HG03378 (cell line): Measurements from ENCODE around the gene PFKFB1.
"Not testable (repeated sequence)": the region's sequence is repeated elsewhere in the genome, so short reads cannot be mapped to it uniquely, and the experiment has no call there.

Experiments used
- ATAC-seq: cut with Tn5 transposase; IDR thresholded peaks from one replicate; pipeline ENCODE4 v1.9.1; 2021; ENCODE audit warnings: mild to moderate bottlenecking, moderate library complexity; ENCODE audit not compliant: unreplicated experiment

Gene PFKFB1

GRCh38 chrX:54994668-54995351 is 822 bp upstream of the PFKFB1 start:
- ATAC-seq: no peak

GRCh38 chrX:54992911-54993622 is 921 bp downstream of the PFKFB1 start:
- ATAC-seq: no peak

DNA sequence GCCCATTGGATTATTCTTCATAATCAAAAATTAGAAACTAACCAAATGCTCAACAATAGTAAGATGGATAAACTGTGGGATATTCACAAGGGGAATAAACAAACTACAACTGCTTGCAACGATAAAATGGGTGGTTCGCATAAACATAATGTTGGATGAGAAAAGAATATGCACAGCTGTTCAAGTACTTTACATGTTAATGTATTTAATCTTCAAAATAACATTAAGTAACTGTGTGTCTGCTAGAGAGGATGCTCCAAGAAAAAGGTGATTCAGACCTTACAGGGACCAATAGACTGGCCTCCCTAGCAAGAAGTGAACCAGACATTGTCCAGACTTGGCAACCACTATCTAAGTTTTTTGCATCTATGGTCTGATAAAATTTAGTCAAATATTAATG is 2.3 kb downstream of the PFKFB1 start:
- ATAC-seq: no peak

DNA sequence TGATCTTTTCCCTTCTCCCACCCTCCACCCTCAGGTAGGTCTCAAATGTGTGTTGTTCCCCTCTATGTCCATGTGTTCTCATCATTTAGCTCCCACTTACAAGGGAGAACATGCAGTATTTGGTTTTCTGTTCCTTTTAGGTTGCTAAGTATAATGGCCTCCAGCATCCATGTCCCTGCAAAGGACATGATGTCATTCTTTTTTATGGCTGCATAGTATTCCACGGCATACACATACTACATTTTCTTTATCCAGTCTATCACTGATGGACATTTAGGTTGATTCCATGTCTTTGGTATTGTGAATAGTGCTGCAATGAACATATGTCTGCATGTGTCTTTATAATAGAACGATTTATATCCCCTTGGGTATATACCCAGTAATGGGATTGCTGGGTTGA is 10.7 kb downstream of the PFKFB1 start:
- not testable (repeated sequence) for ATAC-seq

GRCh38 chrX:54980334-54980733 is 13.7 kb downstream of the PFKFB1 start:
- ATAC-seq: no peak

- ATAC-seq: no peak
Observed at GRCh38 chrX:54979432-54979831, 14.6 kb downstream of the PFKFB1 start.

GRCh38 chrX:54978448-54978847 is 15.5 kb downstream of the PFKFB1 start:
- ATAC-seq: no peak

- ATAC-seq: no peak
Observed at GRCh38 chrX:54977387-54977786, 16.6 kb downstream of the PFKFB1 start.

GRCh38 chrX:54964766-54965497 is 29.1 kb downstream of the PFKFB1 start:
- ATAC-seq: no peak

DNA sequence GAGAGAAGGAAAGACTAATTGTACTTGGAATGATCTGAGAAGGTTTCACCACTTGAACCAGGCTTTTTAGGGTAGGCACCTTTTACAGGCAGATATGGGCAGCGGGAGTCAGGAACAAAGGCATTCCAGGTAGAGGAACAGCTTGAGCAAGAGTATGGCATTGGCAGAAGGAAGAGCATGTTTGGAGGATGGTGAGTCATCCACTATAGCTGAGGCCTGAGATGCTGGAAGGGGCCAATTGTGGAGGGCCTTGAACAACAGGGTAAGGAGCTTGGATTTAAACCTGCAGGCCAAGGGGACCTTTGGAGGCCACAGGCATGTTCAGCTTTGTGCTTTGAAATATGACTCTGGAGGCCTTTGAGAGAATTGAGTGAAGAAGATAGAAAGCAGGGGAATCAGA is 32.2 kb downstream of the PFKFB1 start:
- no peak for ATAC-seq

GRCh38 chrX:54950730-54951375 is 43.1 kb downstream of the PFKFB1 start:
- no peak for ATAC-seq

DNA sequence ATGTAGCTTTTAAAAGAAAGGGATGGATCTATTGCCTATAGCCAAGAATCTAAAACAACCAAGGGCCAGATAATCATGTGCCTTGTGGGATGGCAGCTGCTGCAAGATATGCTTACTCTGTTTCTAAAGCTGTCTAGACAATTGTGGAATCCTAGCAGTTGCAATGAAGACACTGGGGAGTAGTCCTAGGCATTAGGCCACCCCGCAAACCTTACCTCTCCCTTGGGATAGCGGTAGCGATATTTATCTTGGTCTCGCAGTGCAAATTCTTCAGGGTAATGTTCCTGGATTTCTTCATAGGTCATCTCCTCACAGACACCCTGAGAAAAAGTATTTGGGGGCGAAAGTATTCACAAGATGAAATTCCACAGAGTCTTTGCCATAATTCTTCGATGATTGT is 48.8 kb downstream of the PFKFB1 start:
- no peak for ATAC-seq

GRCh38 chrX:54944816-54945215 is 49.2 kb downstream of the PFKFB1 start:
- ATAC-seq: no peak

GRCh38 chrX:54937416-54937815 is 56.6 kb downstream of the PFKFB1 start:
- ATAC-seq: no peak

DNA sequence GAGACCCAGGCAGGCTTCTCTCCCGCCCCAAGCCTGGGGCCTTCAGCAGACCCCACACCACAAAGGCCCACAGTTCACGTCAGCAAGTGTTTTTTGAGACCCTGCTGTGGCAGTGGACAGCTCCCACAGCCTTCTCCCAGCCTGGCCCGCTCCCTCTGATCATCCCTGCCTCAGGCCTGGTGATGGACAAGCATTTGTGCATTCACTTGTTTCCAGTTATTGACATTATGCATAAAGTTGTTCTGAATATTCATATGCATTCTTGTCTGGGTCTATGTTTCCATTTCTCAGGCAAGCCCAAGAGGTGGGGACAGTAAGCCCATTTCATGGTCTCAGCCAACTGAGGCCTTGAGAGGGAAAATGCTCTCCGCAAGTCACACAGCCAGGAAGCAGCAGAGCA is 58.7 kb downstream of the PFKFB1 start:
- no peak for ATAC-seq

GRCh38 chrX:54934890-54935289 is 59.1 kb downstream of the PFKFB1 start:
- ATAC-seq: no peak

DNA sequence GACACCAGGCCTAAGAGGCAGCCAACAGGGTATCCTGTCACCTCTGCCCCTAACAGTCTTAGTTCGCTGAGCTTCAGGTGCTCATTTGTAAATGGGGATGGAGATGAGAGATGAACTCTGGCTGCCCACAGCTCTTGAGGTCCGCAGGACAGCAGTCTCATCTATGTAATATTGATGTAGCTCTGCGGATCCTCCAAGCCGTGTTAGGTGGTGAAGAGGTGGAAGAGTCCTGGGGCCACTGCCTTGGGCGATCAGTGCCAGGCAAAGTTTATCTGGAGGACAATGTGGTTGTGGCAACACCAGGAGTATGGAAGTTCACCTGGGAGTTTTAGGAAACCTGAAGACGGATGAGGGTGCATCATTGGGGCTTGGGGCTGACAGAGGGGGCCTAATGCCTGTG is 59.9 kb downstream of the PFKFB1 start:
- no peak for ATAC-seq

- ATAC-seq: no peak
Observed at GRCh38 chrX:54933150-54933826, 60.7 kb downstream of the PFKFB1 start.

GRCh38 chrX:54931107-54931506 is 62.9 kb downstream of the PFKFB1 start:
- ATAC-seq: no peak

- ATAC-seq: no peak
Observed at GRCh38 chrX:54930291-54931049, 63.5 kb downstream of the PFKFB1 start.
